HG03354 (cell line): ENCODE data around the gene MFSD1.

Experiments used
- ATAC-seq: cut with Tn5 transposase; IDR thresholded peaks from one replicate; pipeline ENCODE4 v1.9.1; 2021; ENCODE audit warnings: mild to moderate bottlenecking; ENCODE audit not compliant: unreplicated experiment, poor library complexity, severe bottlenecking

MFSD1 gene

GRCh38 chr3:158859362-158859761 is 57.5 kb downstream of the MFSD1 start:
- ATAC-seq, result no peak

- no peak for ATAC-seq
Observed at GRCh38 chr3:158863247-158863646, 61.4 kb downstream of the MFSD1 start.

- no peak for ATAC-seq
Observed at GRCh38 chr3:158864492-158864891, 62.6 kb downstream of the MFSD1 start.

- ATAC-seq, result no peak
Observed at GRCh38 chr3:158875700-158876099, 73.8 kb downstream of the MFSD1 start.
